NCI-H2107 (cell line): ENCODE results near the gene SLC22A23.

Experiments
- DNase-seq: peaks from one replicate; lab custom pipeline; 2025; lab: John Stamatoyannopoulos, UW

Gene SLC22A23

DNA sequence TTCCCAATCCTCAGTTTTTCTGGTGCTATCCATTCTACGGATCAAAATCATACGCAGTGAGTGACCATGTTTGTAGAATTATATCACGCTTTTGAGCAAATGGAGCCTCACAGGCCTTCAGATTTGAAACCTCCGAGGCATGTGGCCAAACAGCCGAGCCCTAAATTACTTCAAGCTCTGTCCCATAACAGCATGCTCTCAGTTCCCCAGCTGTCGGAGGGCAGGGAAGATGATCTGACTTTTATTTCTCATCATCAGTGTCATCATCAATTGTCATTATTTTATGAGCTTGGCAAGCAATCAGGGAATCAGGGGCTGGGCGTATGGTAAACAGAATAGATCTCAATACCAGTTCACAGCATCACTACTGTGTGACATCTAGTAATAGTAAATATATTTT is 124.9 kb downstream of the SLC22A23 start:
- no peak for DNase-seq

DNA sequence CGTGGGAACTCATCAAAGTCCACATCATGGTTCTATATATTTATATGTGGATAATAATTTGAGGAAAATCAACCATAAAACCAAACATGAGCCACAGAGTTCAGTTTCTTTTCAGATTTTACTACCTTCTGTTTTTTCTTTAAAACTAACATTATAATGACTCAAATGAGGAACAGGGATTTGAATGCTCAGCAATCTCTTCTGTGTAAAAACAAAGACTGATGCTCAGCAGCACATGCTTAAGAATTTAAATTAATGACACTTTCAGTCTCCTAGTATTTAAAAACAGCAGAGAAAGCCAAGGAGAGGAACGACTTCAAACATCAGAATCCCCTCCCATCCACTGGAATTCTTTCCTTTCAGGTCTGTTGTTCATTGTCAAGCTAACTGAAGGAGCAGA is 125.4 kb downstream of the SLC22A23 start:
- DNase-seq = no peak

DNA sequence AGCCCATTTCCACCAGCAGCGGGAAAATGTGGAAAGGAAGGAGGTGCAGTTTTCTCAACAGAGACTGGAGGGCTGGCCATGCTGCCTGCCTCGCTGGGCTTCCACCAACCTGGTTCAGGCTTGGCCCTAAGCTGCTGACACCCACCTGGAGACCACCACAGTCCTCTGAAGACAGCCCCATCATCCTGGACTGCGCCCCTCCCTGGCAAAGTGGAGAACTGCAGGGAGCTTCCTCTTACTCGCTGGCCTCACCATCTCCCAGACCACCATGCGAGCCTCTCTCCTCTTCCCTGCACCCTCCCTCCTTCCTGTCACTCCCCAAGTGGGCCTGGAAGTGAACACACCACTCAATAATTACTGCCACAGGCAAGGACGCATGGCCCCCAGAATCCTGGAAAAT is 126.7 kb downstream of the SLC22A23 start:
- no peak for DNase-seq

DNA sequence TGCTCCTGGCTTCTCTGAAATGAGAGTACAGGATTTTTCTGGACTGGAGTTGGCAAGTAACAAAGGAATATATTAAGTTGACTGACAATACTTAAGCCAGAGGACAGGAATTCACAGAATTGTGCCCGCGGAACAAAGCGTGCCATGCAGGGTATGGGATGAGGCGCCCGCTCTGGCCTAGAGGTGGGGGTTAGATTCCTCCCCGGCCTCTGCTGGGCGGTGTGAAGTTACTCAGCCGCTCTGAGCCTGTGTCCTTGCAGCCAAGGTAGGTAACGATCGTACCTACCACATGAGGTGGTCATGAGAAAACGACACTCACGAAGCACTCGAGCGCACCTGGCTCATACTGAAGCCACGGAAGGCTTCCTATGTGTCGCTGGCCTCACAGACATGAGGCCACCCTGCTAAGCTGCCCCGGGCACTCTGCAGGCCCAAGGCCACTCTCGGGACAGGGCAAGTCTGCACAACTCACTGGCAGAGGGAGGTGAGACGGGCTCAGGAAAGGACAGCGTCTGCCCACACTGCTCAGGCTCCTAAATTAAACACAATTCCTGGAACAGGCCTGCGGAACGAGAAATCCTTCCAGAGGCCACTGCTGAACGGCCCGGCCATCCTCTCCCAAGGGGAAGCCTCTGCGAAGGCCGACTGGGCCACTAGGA is 127.3 kb downstream of the SLC22A23 start:
- no peak for DNase-seq

DNA sequence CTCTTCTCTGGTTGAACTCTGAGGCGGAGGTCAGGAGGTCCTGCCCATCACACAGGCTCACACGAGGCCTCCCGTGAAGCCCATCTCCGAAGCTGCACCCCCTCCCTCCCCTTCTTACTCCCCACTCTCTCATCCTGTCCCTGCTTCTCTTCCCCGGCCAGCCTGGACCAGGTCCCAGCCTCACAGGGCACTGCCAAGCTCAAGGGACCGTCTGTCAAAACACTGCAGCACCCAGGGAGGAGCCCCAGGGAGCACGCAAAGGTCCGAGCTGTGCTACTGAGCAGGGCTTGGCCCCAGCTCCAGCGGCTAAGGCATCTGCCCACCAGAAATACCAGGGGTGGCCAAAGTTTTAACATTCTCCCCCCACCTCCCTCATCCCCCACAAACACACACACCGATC is 128.1 kb downstream of the SLC22A23 start:
- DNase-seq = no peak

DNA sequence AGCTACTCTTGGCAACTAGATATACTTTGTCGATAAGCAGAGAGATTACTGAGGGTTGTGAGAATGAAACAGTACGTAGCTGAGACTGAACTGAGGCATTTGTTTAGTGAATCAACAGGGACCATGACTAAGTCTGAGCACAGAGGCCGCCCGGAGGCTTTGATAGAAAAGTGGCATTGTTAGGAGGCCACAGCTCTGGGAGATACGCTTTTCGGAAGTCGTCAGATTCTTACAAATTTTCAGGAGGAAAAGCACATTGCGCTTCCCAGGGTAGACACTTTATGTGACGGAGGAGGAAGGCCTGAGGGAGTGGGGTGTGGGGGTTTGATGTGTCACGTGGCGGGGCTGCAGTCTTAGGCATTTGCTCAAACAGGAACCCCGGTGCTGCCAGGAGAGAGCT is 128.7 kb downstream of the SLC22A23 start:
- no peak for DNase-seq

DNA sequence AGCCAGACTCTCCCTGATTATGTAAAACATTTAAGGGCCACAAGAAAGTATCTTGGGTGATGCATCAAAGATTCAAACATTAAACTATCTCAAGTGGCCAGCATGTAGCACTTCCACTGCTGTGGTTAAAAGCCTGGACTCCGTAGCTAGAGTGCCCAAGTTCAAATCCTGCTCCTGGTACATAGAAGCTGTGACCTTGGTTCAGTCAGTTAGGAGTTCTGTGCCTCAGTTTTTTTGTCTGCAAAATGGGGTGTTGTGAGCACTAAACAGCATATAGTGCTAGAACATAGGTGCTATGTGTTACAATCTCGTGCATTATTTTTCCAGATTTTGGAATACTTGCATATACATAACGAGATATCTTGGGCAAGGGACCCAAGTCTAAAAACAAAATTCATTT is 129.4 kb downstream of the SLC22A23 start:
- DNase-seq = no peak

DNA sequence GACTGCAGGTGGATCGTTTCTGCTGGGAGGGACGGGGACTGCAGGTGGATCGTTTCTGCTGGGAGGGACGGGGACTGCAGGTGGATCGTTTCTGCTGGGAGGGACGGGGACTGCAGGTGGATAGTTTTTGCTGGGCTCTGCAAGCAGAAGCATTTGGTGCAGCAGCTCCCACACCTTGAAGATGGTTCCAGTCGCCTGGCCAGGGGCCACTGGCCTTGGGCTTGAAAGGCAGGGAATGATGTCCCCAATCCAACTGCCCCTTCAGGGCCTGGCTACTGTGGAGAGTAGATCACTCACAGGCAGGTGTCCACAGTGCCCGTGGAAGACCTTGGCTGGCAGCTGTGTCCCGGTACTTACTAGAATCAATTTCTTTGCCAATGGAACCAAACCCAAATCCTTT is 129.9 kb downstream of the SLC22A23 start:
- DNase-seq = no peak

DNA sequence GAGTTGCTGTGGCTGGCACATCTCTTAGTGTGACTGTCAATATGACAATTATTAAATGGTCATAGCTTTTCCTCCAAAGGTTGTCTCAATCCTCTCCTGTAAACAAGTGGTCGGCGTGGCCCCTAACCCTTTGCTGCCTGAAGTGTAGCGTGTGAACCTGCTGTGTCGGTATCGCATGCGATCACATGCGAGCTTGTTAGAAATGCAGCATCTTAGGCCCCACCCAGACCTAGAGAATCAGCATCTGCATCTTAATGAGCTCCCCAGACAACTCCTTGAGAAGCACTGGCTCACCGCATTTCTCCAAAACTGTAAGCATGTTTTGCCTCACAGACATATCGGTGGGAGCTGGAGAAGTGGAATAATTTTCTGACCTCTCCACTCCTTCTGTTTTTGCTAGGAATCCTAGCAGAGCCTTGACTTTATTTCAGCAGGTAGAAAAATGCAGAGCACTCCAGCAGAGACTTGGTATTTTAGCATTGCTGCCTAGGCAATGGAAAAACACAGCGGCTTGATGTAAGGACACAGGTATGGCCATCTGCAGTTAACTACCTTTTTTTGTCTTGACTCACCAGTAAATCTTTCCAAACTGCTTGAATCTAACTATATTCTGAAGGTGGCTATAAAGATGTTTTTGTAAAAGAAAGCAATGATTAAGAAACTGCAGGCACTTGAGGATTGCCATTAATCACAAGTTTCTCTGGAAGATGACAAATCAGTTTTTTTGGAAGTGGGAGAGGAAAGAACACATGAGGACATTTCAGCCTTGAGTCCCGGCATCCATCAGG is 130.5 kb downstream of the SLC22A23 start:
- no peak for DNase-seq

DNA sequence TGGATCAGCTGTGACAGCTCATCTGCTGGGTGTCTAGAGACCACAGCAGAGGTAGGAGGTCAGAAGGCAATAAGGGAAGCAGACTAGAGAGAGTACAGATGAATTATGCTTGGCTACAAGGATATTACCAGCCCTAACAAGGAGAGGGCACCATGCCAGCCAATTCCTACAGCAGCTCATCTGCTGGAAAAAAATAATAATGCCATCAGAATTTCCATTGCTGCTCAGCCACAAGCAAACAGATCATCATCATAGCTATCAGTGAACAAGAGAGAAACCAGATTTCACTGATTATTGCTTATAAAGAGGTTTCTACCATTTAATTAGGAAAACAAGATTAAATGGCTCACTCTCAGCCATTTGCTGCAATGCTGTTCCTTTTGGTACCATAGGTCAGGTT is 131.6 kb downstream of the SLC22A23 start:
- DNase-seq = no peak

DNA sequence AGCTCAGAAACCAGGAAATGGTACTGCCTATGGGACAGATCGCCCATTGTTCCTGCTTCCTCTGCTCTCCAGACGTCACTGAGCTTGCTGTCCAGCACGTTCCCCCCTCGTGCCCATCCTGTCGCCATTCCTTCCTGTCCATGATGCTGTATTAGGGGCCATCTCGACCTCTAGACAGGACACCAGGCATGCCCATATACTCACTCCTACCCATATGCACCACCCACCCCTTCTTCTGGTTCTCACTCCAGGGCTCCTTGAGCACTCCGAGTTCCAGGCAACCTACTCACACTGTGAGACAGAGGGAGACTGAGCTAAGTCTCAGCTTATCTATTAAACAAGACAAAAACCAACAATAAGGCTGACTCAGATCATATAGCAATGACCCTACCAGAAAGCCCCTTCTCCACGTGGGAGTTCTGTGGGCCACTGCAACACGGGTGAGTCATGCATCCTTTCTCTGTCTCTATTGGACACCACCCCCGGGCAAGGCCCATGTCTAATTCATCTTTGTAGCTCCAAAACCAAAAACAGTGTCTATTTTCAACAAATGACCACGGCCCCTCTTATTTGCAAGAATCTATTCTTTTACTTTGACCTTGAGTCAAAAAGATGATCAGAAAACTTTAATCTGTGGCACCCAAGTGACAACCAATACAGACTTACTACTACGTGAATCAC is 132.4 kb downstream of the SLC22A23 start:
- no peak for DNase-seq

DNA sequence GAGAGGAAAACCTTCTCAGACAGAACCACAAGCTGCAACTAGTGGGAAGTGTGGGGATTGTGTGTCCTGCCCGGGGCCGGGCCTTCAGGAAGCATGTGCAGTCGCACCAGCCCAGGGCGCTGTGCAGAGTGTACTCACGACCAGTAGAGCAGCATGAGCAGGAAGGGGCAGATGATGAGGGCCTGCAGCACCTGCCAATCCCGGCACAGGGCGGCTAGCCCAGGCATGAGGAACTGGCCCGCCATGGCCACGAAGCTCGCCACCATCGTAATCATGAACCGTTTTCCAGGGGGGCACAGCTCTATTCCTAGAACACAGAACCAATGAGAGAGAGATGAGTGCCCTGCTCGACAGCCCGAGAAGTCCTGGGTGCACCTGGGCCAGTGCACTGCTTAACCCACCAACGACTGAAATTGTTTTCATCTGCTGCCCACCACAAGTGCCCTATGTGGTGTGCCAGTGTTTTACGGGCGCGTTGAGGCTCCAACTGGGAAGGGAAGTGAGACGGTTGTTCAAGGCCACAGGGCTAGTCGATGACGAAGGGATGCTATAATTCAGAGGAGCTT is 133.1 kb downstream of the SLC22A23 start:
- DNase-seq = no peak

DNA sequence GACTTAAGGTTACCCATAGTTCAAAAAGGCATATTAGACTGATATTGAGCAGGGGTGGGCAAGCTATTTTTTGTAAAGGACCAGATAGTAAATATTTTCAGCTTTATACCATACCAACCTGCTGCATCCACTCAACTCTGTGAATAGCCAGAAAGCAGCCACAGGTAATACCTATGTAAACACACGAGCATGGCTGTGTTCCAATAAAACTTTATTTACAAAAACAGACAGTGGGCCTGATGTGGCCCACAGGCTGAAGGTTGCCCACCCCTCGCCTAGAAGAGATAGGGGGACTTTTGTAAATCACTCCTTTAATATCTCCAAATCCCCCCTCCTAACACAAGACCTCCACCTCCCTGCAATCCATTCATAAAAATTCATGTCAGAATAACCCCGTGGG is 133.7 kb downstream of the SLC22A23 start:
- no peak for DNase-seq

DNA sequence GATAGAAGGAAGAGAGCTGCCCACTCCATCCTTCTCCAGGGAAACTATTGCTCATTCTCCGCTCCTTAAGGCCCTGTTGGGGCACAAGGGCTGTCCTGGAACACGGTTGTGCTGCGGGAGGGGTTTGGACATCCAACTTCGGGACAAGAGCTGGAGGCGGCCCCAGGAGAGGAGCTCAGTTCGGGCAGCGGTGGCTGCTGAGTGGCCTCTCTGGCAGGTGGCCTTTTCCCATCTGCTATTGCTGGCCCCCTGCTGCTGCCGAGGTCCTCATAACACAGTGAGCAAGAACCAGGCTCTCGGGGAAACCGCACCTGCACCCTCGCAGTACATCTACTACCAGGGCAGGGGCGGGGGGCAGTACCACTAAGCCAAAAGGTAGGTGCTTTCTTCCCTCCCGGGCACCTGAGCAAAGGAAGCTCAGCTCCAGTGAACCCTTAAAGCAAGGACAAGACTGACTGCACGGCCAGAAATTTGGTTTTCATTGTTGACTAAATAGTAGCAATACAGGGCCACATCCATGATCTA is 134.4 kb downstream of the SLC22A23 start:
- no peak for DNase-seq

DNA sequence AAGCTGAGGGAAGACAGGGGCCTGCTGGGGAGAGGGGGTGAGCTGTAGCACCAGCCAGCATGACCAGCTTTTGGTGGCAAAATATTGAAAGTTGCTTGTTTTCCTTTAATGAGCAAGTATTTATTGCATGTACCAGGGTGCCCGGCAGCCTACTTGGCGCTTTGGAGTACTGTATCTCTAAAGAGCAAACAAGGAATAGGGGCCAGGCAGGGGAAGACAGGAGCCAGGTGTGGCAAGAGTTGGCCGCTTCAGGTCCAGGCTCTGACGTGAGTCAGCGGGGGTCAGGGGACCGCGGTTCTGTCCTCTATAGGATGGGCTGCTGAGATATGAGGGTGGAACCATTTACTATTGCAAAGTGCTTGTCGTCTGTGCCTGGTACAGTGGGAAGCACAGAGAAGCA is 135.0 kb downstream of the SLC22A23 start:
- DNase-seq = no peak

DNA sequence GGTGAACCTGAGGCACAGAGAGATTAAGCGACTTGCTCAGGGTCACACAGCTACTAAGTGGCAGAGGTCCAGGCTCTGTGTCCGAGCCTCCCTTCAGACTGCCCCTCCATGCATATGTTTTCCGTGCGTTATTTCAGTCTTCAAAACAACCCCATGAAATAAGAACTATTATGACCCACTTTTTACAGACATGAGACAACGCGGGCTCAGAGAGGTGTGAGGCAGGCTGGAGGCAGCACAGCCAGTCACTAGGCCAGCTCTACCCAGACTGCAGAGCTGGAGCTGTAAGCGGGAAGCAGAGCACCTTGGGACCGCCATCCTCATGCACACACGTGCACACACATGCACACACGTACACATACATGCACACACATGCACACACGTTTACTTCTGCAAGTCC is 135.8 kb downstream of the SLC22A23 start:
- DNase-seq = no peak

DNA sequence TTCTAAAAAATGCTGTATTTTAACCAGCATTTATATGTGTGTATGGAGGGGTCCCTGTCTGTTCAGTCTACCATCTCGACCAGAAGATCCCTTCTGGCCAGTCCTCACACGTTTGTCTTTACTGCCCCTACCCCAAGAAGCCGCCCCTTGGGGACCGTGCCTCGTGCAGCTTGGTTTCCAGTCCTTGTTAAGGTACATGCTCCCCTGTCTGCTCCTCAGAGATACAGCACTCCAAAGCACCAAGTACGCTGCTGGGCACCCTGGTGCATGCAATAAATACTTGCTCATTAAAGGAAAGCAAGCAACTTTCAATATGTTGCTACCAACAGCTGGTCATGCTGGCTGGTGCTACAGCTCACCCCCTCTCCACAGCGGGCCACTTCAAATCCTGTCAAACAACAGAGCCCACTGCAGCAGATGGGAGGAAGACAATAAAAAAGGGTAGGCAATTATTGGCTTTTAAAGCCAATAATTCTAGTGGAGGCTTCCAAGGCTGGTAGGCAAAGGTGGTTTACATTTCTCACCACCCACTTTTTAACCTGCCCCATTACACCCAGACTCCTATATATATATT is 136.5 kb downstream of the SLC22A23 start:
- DNase-seq = no peak

DNA sequence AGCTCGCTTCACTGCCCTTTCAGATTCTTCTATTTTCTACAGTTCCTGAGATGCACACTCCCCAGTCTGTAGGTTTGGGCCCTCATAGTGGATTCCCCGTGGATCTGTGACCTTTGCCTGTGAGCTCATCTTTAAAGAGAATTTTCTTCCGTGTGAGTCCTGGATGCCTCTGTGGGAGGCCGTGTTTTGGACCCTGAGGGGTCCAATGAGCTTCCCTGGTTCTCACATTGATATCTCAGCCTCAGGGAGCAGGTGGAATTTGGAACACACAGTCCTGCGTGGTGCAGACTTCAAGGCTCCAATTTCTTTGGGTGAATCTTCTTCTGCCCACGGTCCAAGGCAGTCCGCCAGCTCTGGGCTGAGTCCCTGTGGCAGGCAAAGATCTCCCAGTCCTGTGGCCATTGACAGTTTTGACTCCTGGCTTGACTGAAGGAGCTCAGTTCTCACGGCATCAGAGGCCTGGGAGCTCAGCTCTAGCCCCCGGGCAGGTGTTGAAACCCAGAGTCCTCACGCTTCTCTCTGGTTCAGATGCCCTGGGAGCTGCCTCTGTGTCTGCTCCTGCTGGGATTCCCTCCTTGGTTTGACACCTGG is 137.1 kb downstream of the SLC22A23 start:
- no peak for DNase-seq

DNA sequence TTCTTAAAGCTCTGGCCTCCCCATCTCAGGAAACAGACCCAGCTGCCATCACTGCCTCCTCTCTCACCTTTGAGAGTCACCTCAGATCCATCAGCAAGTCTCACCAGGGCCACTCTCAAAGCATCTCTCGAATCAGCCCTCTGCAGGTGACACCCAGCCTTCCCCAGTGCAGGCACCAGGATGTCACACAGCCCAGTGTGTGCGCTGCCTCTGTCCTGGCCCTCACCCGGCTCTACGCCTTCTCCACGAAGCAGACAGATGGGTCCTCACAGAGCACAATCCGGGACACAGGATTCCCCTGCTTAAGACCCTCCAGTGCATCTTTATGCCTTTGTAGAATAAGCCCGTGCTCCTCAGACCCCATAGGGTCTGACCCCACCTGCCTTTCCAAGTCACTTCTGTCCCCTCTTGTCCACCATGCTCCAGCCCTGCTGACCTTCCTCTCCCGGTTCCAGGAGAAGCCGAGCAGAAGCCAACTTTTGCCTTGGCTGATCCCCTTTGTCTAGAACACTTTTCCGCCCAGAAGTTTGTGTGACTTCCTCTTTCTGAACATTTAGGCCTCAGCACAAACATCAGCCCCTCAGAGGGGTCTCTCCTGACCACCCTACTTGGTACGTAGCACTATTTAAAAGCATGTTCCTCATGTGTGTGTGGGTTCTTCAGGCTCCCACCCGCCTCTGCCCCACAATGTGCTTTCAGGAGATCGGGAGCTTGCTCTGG is 137.9 kb downstream of the SLC22A23 start:
- DNase-seq = no peak

DNA sequence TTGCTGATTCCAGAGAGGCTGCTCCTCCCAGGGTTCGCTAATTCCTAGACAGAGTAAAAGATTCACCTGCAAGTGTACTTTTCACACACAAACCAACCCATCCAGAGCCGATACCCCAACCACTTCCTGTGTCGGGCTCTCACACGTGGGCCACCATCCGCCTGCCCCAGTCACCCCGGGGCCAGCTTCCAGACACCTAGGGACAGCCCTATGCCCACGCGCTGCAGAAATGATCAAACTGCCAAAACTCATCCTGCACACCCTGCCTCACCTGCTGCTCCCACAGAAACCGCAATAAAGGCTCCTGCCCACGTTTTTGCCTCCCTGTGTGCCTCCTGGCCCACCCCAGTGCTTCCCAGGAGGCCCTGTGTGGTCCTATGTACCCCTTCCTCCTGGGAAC is 138.6 kb downstream of the SLC22A23 start:
- no peak for DNase-seq

DNA sequence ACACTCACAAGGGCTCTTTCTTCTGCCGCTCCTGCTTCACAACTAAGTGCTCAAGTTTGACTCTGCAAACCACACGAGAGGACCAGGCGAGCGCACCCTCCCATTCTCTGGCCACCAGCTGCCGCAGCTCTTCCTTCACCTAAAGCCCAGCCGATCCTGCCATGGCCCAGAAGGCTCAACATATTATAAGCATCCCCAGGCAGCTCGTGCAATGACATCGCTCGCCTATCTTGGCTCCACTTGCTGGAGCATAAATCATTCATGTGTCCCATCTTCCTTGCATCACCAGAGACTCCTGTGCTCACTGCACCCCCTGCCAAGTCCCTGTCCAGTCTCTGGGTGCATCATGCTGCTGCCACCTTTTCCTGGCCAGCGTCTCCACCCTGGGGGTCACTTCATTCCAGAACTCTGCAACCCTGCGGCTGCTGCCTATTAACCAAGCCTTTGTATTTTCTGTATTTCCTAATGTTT is 139.1 kb downstream of the SLC22A23 start:
- DNase-seq = no peak
